Esophagus muscularis mucosa (tissue), 4 donors: ENCODE measurements around the gene EIF3F.

Experiments used
- EP300 ChIP-seq: sonication (generic); formaldehyde crosslinking; IDR thresholded peaks from one replicate; pipeline ENCODE4 v1.6.1; 2017; ENCODE audit warnings: antibody characterized with exemption
- POLR2A ChIP-seq: fragments of 450-650 bp; IDR thresholded peaks from one replicate; pipeline ENCODE4 v1.6.1; 2017; ENCODE audit warnings: antibody characterized with exemption, moderate library complexity, mild to moderate bottlenecking, low read depth
- POLR2AphosphoS5 ChIP-seq, 2 donors: sonication (generic); formaldehyde crosslinking; IDR thresholded peaks; one replicate each; pipeline ENCODE4 v1.6.1; 2017; ENCODE audit warnings: antibody characterized with exemption in 2 of 2
- TF ChIP-seq, protein P1 (sequence below), 3 experiments: fragments of 200-600 bp in 2 of 3; fragments of 450-650 bp in 1 of 3; sonication (generic) in 2 of 3; IDR thresholded peaks; one replicate each; pipeline ENCODE4 v1.5.1; 2017 to 2019; ENCODE audit warnings: antibody characterized with exemption in 3 of 3, mild to moderate bottlenecking in 2 of 3, moderate library complexity in 1 of 3

DNA sequence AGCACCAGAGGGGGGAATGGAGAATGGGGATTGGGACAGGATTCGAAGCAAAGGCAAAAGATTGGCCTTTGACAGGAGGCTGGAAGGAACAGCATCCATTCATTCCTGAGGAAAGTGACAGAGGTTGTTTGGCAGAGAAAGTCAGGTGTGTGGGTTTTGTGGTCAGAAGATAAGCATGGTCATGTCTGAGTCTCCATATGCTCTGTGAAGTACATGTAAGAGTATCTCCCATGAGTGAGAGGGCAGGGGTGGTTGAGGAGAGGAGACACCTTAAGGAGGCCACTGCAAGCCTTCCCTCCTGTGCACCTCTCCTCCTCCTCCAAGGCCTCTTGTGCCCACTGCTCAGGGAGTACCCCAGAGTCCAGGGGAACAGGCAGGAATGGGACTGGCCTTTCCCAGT, 20.0 kb upstream of the EIF3F start:
- TF ChIP-seq, protein P1, sequence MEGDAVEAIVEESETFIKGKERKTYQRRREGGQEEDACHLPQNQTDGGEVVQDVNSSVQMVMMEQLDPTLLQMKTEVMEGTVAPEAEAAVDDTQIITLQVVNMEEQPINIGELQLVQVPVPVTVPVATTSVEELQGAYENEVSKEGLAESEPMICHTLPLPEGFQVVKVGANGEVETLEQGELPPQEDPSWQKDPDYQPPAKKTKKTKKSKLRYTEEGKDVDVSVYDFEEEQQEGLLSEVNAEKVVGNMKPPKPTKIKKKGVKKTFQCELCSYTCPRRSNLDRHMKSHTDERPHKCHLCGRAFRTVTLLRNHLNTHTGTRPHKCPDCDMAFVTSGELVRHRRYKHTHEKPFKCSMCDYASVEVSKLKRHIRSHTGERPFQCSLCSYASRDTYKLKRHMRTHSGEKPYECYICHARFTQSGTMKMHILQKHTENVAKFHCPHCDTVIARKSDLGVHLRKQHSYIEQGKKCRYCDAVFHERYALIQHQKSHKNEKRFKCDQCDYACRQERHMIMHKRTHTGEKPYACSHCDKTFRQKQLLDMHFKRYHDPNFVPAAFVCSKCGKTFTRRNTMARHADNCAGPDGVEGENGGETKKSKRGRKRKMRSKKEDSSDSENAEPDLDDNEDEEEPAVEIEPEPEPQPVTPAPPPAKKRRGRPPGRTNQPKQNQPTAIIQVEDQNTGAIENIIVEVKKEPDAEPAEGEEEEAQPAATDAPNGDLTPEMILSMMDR (IDR thresholded peaks at IDR 0.05), result no peak
- no peak for TF ChIP-seq POLR2A
- TF ChIP-seq POLR2AphosphoS5 (IDR thresholded peaks at IDR 0.05), result no peak
- TF ChIP-seq EP300, result no peak
